ENCODE results near the gene SERPINB7.

DNA sequence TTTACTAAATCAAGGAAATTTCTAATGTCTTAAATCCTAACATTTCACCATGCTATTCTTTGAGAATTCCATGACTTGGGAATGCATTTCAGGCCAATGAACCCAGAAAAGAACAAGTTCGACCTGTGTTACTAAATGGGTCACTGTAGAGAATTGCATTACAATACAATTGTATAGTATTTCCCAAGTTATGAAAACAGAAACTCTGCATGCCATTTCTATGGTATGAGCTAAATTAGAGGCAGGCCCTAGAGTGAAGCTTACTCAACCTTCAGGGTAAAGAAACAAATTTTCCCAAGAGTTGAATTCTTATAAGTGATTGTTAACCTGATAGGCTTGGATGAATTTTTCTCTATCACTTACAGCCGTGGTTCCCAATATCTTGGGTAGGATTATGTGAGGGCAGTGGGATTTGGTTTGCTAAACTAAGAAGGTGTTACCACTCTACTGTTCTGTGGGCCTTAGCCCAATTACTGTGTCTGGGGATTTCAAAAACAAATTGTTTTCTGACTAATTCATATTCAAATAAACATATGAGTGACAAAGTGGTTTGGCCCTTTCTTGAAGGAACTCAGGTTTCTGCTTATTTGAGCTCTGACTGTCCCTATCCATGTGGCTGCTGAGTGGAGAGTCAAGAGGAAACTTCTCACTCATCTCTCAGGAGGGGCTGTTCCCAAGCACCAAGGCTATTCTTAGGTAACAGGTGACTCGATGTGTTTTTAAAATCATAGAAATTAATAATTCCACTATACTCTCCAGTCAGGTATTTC, 11.2 kb upstream of the SERPINB7 start:
- TF ChIP-seq, protein P1, sequence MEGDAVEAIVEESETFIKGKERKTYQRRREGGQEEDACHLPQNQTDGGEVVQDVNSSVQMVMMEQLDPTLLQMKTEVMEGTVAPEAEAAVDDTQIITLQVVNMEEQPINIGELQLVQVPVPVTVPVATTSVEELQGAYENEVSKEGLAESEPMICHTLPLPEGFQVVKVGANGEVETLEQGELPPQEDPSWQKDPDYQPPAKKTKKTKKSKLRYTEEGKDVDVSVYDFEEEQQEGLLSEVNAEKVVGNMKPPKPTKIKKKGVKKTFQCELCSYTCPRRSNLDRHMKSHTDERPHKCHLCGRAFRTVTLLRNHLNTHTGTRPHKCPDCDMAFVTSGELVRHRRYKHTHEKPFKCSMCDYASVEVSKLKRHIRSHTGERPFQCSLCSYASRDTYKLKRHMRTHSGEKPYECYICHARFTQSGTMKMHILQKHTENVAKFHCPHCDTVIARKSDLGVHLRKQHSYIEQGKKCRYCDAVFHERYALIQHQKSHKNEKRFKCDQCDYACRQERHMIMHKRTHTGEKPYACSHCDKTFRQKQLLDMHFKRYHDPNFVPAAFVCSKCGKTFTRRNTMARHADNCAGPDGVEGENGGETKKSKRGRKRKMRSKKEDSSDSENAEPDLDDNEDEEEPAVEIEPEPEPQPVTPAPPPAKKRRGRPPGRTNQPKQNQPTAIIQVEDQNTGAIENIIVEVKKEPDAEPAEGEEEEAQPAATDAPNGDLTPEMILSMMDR (IDR thresholded peaks at IDR 0.05): no peak
- TF ChIP-seq POLR2AphosphoS5 (IDR thresholded peaks at IDR 0.05) (no peak), POLR2A (IDR thresholded peaks at IDR 0.05) (no peak), EP300 (IDR thresholded peaks at IDR 0.05; ENCODE audit: low read depth) (no peak)
